ENCODE measurements around the gene PRR30.
"Not testable (repeated sequence)": the region's sequence is repeated elsewhere in the genome, so short reads cannot be mapped to it uniquely, and the experiment has no call there.

The PRR30 gene

GRCh38 chr2:27117995-27118524 lies 21.1 kb downstream of the PRR30 start:
- no peak for TF ChIP-seq CTCF (IDR thresholded peaks at IDR 0.05; ENCODE audit: low read depth, low read length)
- H3K4me3 ChIP-seq (ENCODE audit: low read depth, low read length): no peak overlapping the region

- TF ChIP-seq CTCF (IDR thresholded peaks at IDR 0.05; ENCODE audit: low read depth, low read length): no peak
- H3K4me3 ChIP-seq (ENCODE audit: low read depth, low read length): no peak overlapping the region
These were observed 23.7 kb downstream of the PRR30 start for GRCh38 chr2:27115519-27115918.

- not testable (repeated sequence) for H3K4me3 ChIP-seq (ENCODE audit: low read depth, low read length)
These were observed 27.7 kb downstream of the PRR30 start for GRCh38 chr2:27111392-27112078.

GRCh38 chr2:27110603-27111352 lies 28.4 kb downstream of the PRR30 start:
- not testable (repeated sequence) for H3K4me3 ChIP-seq (ENCODE audit: low read depth, low read length)

- H3K4me3 ChIP-seq (ENCODE audit: low read depth, low read length): no peak overlapping the region
- no peak for TF ChIP-seq CTCF (IDR thresholded peaks at IDR 0.05; ENCODE audit: low read depth, low read length)
These were observed 30.1 kb downstream of the PRR30 start for GRCh38 chr2:27109083-27109482.

- H3K4me3 ChIP-seq (ENCODE audit: low read depth, low read length): no peak overlapping the region
- no peak for TF ChIP-seq CTCF (IDR thresholded peaks at IDR 0.05; ENCODE audit: low read depth, low read length)
These were observed 31.0 kb downstream of the PRR30 start for GRCh38 chr2:27108221-27108620.

GRCh38 chr2:27105981-27106380 lies 33.2 kb downstream of the PRR30 start:
- no peak overlapping the region for H3K4me3 ChIP-seq (ENCODE audit: low read depth, low read length)
- TF ChIP-seq CTCF (IDR thresholded peaks at IDR 0.05; ENCODE audit: low read depth, low read length): no peak

- H3K4me3 ChIP-seq (ENCODE audit: low read depth, low read length): no peak overlapping the region
- TF ChIP-seq CTCF (IDR thresholded peaks at IDR 0.05; ENCODE audit: low read depth, low read length): no peak
These were observed 36.9 kb downstream of the PRR30 start for GRCh38 chr2:27102329-27102728.
